HG03432 (cell line): Measurements from ENCODE around the gene GMDS.

Source experiments
- ATAC-seq: cut with Tn5 transposase; IDR thresholded peaks from one replicate; pipeline ENCODE4 v1.9.1; 2021; ENCODE audit warnings: mild to moderate bottlenecking, moderate library complexity; ENCODE audit not compliant: unreplicated experiment

Gene GMDS

GRCh38 chr6:2007165-2007564 lies 238.2 kb downstream of the GMDS start:
- ATAC-seq, result no peak

- no peak for ATAC-seq
Observed at GRCh38 chr6:2004888-2005287, 240.5 kb downstream of the GMDS start.

- no peak for ATAC-seq
Observed at GRCh38 chr6:2000962-2001361, 244.4 kb downstream of the GMDS start.

GRCh38 chr6:1997702-1998101 lies 247.7 kb downstream of the GMDS start:
- ATAC-seq, result no peak

GRCh38 chr6:1995636-1996035 lies 249.8 kb downstream of the GMDS start:
- ATAC-seq, result no peak

- ATAC-seq, result no peak
Observed at GRCh38 chr6:1993042-1993441, 252.4 kb downstream of the GMDS start.

- no peak for ATAC-seq
Observed at GRCh38 chr6:1991332-1991878, 254.0 kb downstream of the GMDS start.

- no peak for ATAC-seq
Observed at GRCh38 chr6:1988843-1989242, 256.6 kb downstream of the GMDS start.

- ATAC-seq, result no peak
Observed at GRCh38 chr6:1987640-1988039, 257.8 kb downstream of the GMDS start.

GRCh38 chr6:1986454-1987243 lies 258.8 kb downstream of the GMDS start:
- ATAC-seq, result no peak

GRCh38 chr6:1984346-1984994 lies 260.9 kb downstream of the GMDS start:
- no peak for ATAC-seq

- ATAC-seq, result no peak
Observed at GRCh38 chr6:1983850-1984249, 261.6 kb downstream of the GMDS start.

- ATAC-seq, result no peak
Observed at GRCh38 chr6:1972962-1973361, 272.4 kb downstream of the GMDS start.

GRCh38 chr6:1971612-1972011 lies 273.8 kb downstream of the GMDS start:
- ATAC-seq, result no peak

GRCh38 chr6:1970151-1970561 lies 275.2 kb downstream of the GMDS start:
- ATAC-seq, result no peak

- ATAC-seq, result no peak
Observed at GRCh38 chr6:1966713-1967112, 278.7 kb downstream of the GMDS start.

GRCh38 chr6:1965596-1966224 lies 279.7 kb downstream of the GMDS start:
- no peak for ATAC-seq

- no peak for ATAC-seq
Observed at GRCh38 chr6:1963596-1963995, 281.8 kb downstream of the GMDS start.

- no peak for ATAC-seq
Observed at GRCh38 chr6:1962201-1962600, 283.2 kb downstream of the GMDS start.

- no peak for ATAC-seq
Observed at GRCh38 chr6:1960486-1961142, 284.8 kb downstream of the GMDS start.

GRCh38 chr6:1958257-1958656 lies 287.1 kb downstream of the GMDS start:
- no peak for ATAC-seq
